Urinary bladder (tissue), 4 donors: Measurements from ENCODE around the gene UST. TPM values are rescaled to one million over a fixed set of nuclear protein-coding genes. Genes with fewer than 3 reads are reported as not detected.
"Not testable (repeated sequence)": the region's sequence is repeated elsewhere in the genome, so short reads cannot be mapped to it uniquely, and the experiment has no call there.

Experiments
- DNase-seq: peaks from one replicate; pipeline ENCODE4 v3.0.0-alpha.2; 2015; ENCODE audit errors: extremely low spot score
- H3K27ac ChIP-seq: one replicate; pipeline ENCODE4 v1.5.1; 2013; ENCODE audit warnings: low read depth, mild to moderate bottlenecking, moderate library complexity
- H3K36me3 ChIP-seq: one replicate; pipeline ENCODE4 v1.6.1; 2013; ENCODE audit warnings: mild to moderate bottlenecking, moderate library complexity; ENCODE audit not compliant: insufficient read depth
- H3K4me1 ChIP-seq: one replicate; pipeline ENCODE4 v1.6.1; 2013; ENCODE audit warnings: mild to moderate bottlenecking, moderate library complexity; ENCODE audit not compliant: insufficient read depth
- H3K4me3 ChIP-seq: one replicate; pipeline ENCODE4 v1.5.1; 2013; ENCODE audit warnings: low read depth, low read length
- WGBS: extraction: QIAGEN DNeasy Blood & Tissue Kit; methylation state at CpG from one replicate; pipeline ENCODE4 v1.1.7; 2013; 5-methylcytosine and 5-hydroxymethylcytosine counted together
- polyA plus RNA-seq: library from polyadenylated mRNA; stranded (reverse); fragments of 200-250 nt; gene quantifications from one replicate; pipeline ENCODE4 v1.2.3, GENCODE V29; 2013
- total RNA-seq: library from RNA; depleted of rRNA; stranded (reverse); fragments of >200 nt; gene quantifications from one replicate; pipeline ENCODE4 v1.2.3, GENCODE V29; 2014
- donor health status: healthy with polysubstance abuse.
- donor health status: healthy.

UST gene
- total and polyA plus RNA-seq, 2 donors = 12.4 to 27.8 TPM

DNA sequence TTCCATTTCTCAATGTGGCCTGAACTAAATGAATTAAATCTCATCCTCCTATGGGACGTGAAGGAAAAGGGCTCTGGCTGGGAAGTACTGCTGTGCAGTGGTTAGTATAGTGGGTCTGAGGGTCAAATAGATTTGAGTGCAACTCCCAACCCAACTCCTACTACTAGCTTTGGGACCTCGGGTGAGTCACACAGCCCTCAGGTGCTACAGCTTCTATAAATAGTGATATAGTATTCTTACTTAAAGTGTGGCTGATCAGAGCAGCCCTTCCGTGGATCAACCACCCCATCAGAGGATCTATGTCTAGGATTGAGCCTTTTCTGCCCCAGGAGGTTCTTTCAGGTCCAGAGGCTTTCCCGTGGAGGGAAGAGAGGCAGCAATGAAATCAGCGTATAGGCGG lies 904 bp upstream of the UST start:
- Histone ChIP-seq H3K27ac (peak overlapping the region; percentile 76), H3K36me3 (no peaks in the 10 kb centered on the region), H3K4me1 (no peaks in the 10 kb centered on the region), H3K4me3 (peak overlapping the region; percentile 70)
- no peak for DNase-seq
- WGBS = 28% methylated on average over 6 of the region's 6 CpGs

DNA sequence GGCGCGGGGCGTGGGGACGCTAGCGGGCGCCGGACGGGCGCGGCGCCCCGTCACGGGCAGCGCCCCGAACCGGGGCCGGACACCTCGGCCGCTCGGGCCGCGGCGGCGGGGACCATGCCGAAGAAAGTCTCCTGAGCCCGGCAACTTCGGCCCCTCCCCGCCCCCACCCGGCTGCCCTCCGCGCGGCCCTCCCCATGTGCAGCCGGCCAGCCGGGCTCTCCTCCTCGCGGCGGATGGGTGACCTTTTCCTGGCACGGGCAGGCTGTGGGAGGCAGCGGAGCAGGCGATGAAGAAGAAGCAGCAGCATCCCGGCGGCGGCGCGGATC lies 278 bp downstream of the UST start:
- peak overlapping the region; percentile 70 for H3K4me3 ChIP-seq
- H3K27ac ChIP-seq = peak overlapping the region; percentile 65
- H3K36me3 ChIP-seq = no peaks in the 10 kb centered on the region
- whole genome bisulfite sequencing = under 1% methylated on average over 45 of the region's 45 CpGs
- no peak for DNase-seq
- H3K4me1 ChIP-seq = no peaks in the 10 kb centered on the region

DNA sequence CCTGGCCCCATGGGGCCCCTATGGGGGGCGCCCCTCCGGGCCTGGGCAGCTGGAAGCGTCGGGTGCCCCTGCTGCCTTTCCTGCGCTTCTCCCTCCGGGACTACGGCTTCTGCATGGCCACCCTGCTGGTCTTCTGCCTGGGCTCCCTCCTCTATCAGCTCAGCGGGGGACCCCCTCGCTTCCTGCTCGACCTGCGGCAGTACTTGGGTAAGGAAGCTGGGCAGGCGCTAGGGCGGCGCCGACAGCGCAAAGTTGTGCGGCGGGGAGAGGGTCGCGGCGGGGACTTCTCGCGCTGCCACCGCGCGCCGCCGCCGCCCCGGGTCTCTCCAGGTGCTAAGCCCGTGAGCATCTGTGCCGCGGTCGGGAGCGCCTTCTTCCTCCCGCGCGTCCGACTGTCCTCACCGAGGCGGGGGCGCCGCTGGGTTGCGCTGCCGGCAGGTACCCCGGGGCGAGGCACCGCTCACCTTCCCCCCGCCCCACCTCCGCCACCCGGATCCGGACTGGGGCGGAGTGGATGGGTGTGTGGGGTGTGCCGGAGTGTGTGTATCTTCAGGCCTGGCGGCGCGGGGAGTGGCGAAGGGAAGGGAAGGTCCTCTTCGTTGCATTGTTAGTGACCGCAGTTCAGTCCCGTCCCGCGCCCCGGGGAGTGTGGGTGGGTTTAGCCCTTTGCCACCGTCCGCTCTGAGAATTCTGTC lies 788 bp downstream of the UST start:
- H3K4me3 ChIP-seq = peak overlapping the region; percentile 70
- peak overlapping the region; percentile 65 for H3K27ac ChIP-seq
- WGBS = under 1% methylated on average over 66 of the region's 66 CpGs
- no peaks in the 10 kb centered on the region for H3K36me3 ChIP-seq
- DNase-seq = no peak
- no peaks in the 10 kb centered on the region for H3K4me1 ChIP-seq

DNA sequence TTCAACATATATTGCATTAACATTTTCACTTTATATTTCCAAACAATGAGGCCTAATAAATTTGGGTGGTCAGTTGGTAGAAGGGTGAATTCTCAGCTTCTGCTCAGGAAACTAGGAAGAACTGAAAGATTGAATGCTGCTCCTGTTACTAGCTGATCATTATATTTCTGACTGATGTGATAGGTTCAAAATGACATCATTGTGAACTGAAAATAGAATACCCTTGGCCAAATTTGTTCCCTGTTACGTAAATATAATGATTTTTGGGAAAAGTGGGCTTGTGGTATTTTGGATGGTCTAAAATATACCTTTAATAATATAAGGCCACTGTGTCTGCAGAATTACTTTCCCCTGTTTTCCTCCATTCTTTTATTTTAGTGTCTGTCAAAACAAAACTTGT lies 2.8 kb downstream of the UST start:
- 91% methylated on average over 1 of the region's 1 CpG for WGBS

DNA sequence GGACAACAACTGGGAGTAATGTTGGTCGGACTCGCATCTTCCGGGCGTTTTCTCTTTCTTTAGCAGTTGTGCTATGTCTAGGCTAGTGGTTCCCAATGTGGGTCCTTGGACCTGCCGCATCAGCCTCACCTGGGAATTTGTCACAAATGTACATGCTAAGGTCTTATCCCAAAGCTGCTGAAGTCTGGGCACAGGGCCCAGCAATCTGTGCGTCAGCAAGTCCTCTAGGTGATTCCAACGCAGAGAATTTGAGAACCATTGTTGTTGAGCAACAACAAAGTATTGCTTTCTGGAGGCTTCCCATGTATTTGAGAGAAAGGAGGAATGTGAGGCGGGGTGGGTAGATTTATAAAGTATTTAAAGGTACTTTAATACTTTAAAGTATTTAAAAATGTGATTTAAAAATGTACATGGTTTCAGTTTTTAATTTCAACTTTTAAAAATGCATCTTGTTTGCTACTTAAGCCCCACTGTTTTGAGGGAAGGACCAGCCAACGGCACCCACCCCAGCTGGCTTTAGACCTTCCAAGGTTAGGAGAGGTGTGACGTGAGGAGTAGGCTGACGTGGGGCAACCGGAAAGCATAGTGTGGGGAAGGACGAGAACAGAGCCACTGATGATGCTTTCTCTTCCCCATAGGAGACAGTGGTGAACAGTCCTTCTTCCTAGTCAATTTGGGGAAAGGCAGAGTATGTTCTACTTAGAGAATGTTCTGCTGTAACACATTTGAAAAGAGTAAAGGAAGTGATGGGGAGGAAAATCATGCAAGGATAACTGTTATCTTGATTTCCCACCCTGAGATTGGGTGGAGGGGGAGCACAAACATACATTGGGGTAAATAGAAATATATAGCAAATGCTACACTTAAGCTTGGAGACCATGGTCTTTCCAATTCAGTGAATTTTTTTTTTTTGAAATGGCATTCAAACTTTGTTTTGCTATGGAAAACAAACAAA lies 4.3 kb downstream of the UST start:
- H3K4me3 ChIP-seq = no peak overlapping the region
- H3K4me1 ChIP-seq = no peaks in the 10 kb centered on the region
- 95% methylated on average over 13 of the region's 13 CpGs for WGBS
- H3K27ac ChIP-seq = no peak overlapping the region
- no peak for DNase-seq
- H3K36me3 ChIP-seq = no peaks in the 10 kb centered on the region

More for the DNA sequence above, 2.8 kb downstream of the UST start:
- no peaks in the 10 kb centered on the region for H3K4me1 ChIP-seq
- no peak overlapping the region for H3K27ac ChIP-seq
- H3K4me3 ChIP-seq = no peak overlapping the region
- H3K36me3 ChIP-seq = no peaks in the 10 kb centered on the region
- no peak for DNase-seq

DNA sequence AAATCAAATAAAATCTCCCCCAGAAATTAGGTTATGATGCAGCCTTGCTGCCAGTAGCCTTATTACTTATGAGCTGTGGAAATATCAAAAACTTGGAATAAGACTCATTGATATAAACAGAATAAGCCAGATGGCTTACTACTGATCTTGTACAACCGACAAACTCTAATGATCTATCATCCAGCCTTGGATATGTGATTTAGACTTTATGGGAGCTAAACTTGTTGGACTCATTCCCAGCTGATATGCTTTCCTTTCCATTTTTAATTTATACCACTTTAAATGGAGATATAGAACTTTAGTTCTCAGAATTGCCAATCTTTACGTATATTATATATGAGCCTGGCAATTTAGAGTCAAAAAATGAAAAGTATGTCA lies 5.0 kb downstream of the UST start:
- DNase-seq = no peak

DNA sequence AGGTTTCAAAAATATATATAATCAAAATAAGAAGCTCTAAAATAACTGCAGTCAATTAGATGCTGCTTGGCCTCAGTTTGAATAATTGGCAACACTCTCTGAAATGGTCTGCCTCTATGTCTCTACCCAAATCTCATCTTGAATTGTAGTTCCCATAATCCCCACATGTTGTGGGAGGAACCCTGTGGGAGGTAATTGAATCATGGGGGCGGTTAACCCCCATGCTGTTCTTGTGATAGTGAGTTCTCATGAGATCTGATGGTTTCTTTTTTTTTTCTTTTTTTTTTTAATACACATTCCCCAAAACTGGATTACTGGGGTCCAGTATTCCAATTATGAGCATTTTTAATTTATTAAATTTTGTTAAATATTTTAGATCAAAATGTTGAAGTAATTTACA lies 8.5 kb downstream of the UST start:
- not testable (repeated sequence) for DNase-seq, H3K4me1 ChIP-seq, H3K27ac ChIP-seq, H3K4me3 ChIP-seq, H3K36me3 ChIP-seq
- WGBS = 0% methylated on average over 1 of the region's 1 CpG

More for the DNA sequence above, 5.0 kb downstream of the UST start:
- H3K27ac ChIP-seq = no peak overlapping the region
- H3K4me1 ChIP-seq = no peaks in the 10 kb centered on the region
- WGBS = 72% methylated on average over 2 of the region's 2 CpGs
- no peak overlapping the region for H3K4me3 ChIP-seq
- H3K36me3 ChIP-seq = no peaks in the 10 kb centered on the region

DNA sequence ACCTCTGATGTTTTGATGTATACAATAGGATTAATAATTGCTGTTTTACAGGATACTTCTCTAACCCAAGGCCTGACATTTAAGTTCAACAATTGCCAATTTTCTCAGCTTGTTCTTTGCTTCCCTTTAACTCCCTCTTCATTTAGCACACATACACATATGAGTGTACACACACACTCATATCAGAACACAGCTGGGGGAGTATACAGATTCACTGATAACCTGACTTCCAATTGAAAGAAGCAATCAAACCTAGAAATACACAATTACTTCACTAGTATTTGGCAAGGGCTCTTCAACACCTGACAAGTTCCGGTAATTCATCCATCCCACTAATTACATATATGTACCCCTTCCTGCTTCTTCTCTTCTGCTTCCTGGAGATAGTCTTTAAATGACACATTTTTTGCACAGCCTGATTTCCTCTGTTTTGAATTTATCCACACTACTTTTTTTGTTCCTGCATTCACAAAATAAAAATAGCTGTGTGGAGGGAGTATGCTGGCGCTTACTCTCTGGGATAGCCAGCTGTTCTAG lies 11.2 kb downstream of the UST start:
- 45% methylated on average over 2 of the region's 2 CpGs for WGBS
- peaks cover 1% of the 10 kb centered on the region for H3K4me1 ChIP-seq
- no peak overlapping the region for H3K4me3 ChIP-seq
- no peak for DNase-seq
- H3K36me3 ChIP-seq = no peaks in the 10 kb centered on the region
- no peak overlapping the region for H3K27ac ChIP-seq

DNA sequence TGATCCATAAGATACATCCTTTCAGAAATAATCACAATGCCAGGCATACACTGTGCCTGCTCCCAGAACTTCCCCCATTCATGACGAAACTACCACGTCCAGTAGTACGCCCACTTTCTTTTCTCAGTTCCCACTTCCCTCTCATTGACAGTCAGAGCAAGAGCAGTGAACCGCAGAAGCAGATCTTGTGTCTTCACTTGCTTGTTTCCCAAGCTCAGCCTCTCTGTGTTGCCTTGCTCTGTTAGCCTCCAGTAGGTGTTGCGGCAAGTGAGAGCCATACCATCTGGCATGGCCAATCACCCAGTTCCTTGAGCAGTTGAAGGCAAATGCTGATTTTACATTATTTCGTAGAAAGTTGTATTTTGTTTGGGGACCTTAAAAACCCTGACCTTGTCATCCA lies 11.7 kb downstream of the UST start:
- H3K4me1 ChIP-seq = peaks cover 1% of the 10 kb centered on the region
- no peak for DNase-seq
- H3K36me3 ChIP-seq = no peaks in the 10 kb centered on the region
- H3K4me3 ChIP-seq = no peak overlapping the region
- no peak overlapping the region for H3K27ac ChIP-seq
- WGBS = 79% methylated on average over 6 of the region's 6 CpGs

DNA sequence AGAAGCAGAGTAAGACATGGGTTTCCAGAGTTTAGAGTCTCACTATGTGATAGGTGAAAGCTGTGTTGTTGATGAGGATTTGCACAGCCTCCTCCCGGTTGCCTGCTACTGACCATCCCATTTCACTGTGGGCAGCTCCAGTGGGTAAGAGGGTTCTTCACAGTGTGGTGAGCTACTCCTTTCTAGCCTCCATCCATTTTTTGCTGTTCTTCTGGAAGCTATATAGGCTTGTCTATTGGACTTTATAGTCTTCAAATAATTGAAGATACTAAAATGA lies 13.4 kb downstream of the UST start:
- WGBS = 83% methylated on average over 1 of the region's 1 CpG
- H3K4me3 ChIP-seq = no peak overlapping the region
- H3K36me3 ChIP-seq = no peaks in the 10 kb centered on the region
- no peak overlapping the region for H3K27ac ChIP-seq
- H3K4me1 ChIP-seq = peaks cover 1% of the 10 kb centered on the region
- no peak for DNase-seq

DNA sequence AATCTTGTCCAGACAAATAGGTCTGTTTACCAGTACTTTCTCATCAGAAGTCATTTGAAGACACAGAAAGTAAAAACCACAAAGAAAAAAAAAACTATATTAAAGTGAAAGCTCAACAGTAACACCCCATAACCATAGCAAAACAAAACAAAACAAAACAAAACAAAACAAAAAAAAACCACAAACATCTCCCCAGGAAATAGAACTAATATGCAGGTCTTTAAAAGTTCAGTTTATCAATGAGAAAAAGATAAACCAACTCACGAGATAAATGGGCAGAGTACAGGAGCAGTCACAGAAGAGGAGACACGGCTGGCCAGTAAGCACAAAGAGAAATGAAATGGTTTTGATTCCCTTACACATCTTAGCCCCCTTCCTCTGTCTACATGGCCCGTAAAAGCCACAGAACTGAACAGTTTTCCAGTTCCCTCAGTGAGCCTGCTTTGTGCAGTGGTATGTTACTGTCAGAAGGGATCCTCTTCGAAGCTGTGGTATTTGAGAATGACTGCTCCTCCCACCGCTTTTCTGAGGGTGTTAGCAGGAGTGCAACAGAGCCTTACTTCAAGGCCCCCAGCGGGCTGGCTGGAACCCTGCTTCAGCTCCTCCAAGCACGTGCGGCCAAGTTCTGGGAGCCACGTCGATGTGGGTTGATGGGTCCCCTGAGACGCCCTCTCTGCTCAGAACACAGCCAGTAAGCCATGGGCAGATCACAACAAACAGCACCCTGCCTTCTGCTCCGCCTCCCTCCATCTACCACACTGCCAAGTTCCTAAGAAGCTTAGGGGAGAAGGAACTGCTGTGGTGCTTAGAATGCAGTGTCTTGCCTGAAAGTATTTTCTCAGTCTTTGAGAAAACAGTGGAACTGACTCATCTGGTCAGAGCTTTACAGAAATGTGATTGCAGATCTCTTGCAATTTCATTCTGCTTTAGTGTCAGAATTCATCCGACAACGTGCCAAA lies 14.0 kb downstream of the UST start:
- Histone ChIP-seq H3K27ac (peak overlapping the region; percentile 62), H3K36me3 (no peaks in the 10 kb centered on the region), H3K4me3 (no peak overlapping the region), H3K4me1 (peaks cover 1% of the 10 kb centered on the region)
- WGBS = 7% methylated on average over 14 of the region's 14 CpGs
- no peak for DNase-seq

DNA sequence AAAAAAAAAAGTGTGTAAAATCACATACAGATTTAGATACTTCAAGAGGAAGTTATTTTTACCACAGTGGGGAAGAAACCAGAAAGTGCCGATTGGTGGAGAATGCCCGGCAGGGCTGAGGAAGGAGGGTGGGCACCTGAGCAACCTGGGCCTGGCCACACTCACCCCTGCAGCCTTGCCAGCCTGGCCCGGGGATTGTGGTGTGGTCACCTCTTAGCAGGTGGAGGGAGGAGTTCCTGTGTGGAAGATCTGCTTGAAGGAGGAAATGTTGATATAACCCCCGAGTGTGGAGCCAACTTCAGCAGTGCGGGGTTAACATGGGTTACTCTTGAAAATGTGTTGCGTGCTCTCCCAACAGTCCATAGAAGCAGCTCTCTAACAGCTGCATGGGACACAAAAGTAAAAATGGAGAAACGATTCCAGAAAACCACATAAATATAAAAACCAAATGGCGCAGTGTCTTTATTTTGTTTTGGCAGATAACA lies 14.7 kb downstream of the UST start:
- Histone ChIP-seq H3K4me3 (no peak overlapping the region), H3K36me3 (no peaks in the 10 kb centered on the region), H3K27ac (peak overlapping the region; percentile 31), H3K4me1 (peaks cover 1% of the 10 kb centered on the region)
- WGBS = 10% methylated on average over 8 of the region's 8 CpGs
- DNase-seq = no peak

DNA sequence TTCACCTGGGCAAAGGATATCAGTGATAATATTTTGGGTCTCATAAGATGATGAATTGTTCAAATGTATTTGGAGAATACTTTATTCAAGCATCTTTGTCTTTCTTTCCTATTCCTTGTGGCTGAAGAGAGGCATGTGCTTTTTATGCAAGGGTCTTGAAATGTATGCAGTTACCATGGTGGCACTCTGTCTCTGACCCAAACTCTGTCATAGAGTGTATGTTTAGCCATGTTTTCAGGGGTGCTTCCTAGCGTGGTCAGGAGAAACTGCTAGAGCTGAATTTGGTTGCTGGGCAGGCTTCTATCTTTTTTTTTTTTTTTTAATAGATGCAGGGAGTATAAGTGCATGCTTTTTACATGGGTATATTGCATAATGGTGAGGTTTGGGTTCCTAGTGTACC lies 15.4 kb downstream of the UST start:
- 86% methylated on average over 1 of the region's 1 CpG for WGBS
- DNase-seq = no peak

More for the DNA sequence above, 15.4 kb downstream of the UST start:
- H3K4me3 ChIP-seq = no peak overlapping the region
- peaks cover 1% of the 10 kb centered on the region for H3K4me1 ChIP-seq
- no peaks in the 10 kb centered on the region for H3K36me3 ChIP-seq
- H3K27ac ChIP-seq = no peak overlapping the region
